ENCODE data around the gene CCDC85B.

Gene CCDC85B

GRCh38 chr11:65912845-65913244 is 22.4 kb downstream of the CCDC85B start:
- DNase-seq: no peak

GRCh38 chr11:65915101-65915820 is 24.8 kb downstream of the CCDC85B start:
- no peak for DNase-seq

GRCh38 chr11:65915821-65916251 is 25.4 kb downstream of the CCDC85B start:
- no peak for DNase-seq

- DNase-seq: no peak
These were observed 25.9 kb downstream of the CCDC85B start for GRCh38 chr11:65916391-65916790.

GRCh38 chr11:65917077-65917433 is 26.6 kb downstream of the CCDC85B start:
- DNase-seq: no peak

- DNase-seq: no peak
These were observed 27.1 kb downstream of the CCDC85B start for GRCh38 chr11:65917434-65918210.

- DNase-seq: no peak
These were observed 28.0 kb downstream of the CCDC85B start, which contains the start of gene C11orf68 for GRCh38 chr11:65918211-65919140. C11orf68 (minus strand) TSS chr11:65919062; CDS start chr11:65919031, 31 bp downstream.

GRCh38 chr11:65919141-65919572 is 28.7 kb downstream of the CCDC85B start, which contains the start of gene DRAP1:
DRAP1 (plus strand) TSS chr11:65919426; CDS start chr11:65919502, 76 bp downstream.
- peak; percentile 99 for DNase-seq

GRCh38 chr11:65919573-65920371 is 29.3 kb downstream of the CCDC85B start:
- no peak for DNase-seq

- DNase-seq: no peak
These were observed 29.9 kb downstream of the CCDC85B start for GRCh38 chr11:65920372-65920802.

GRCh38 chr11:65921033-65921555 is 30.6 kb downstream of the CCDC85B start:
- DNase-seq: no peak

GRCh38 chr11:65921876-65922275 is 31.4 kb downstream of the CCDC85B start:
- no peak for DNase-seq

GRCh38 chr11:65922565-65922964 is 32.1 kb downstream of the CCDC85B start:
- no peak for DNase-seq

- DNase-seq: no peak
These were observed 34.9 kb downstream of the CCDC85B start for GRCh38 chr11:65925397-65925796.

GRCh38 chr11:65927904-65928397 is 37.5 kb downstream of the CCDC85B start:
- peak; percentile 85 for DNase-seq

- no peak for DNase-seq
These were observed 38.2 kb downstream of the CCDC85B start for GRCh38 chr11:65928667-65929066.

GRCh38 chr11:65931773-65932557 is 41.5 kb downstream of the CCDC85B start:
- no peak for DNase-seq

- DNase-seq: no peak
These were observed 42.1 kb downstream of the CCDC85B start for GRCh38 chr11:65932558-65932919.

- DNase-seq: no peak
These were observed 43.5 kb downstream of the CCDC85B start for GRCh38 chr11:65934014-65934413.

GRCh38 chr11:65937766-65938165 is 47.3 kb downstream of the CCDC85B start:
- no peak for DNase-seq

All from activated CD8-positive, alpha-beta memory T cell treated with anti-CD3 and anti-CD28 coated beads for 24 hours (primary cell).